Activated CD4-positive, alpha-beta T cell treated with anti-CD3 and anti-CD28 coated beads for 24 hours (primary cell): Measurements from ENCODE around the gene RAB39B.
"Not testable (repeated sequence)": the region's sequence is repeated elsewhere in the genome, so short reads cannot be mapped to it uniquely, and the experiment has no call there.

Source experiments
- DNase-seq, 2 donors: peaks; one replicate each; pipeline ENCODE4 v3.0.0-alpha.2; 2020; ENCODE audit warnings: low read depth in 2 of 2

The RAB39B gene, protein sequence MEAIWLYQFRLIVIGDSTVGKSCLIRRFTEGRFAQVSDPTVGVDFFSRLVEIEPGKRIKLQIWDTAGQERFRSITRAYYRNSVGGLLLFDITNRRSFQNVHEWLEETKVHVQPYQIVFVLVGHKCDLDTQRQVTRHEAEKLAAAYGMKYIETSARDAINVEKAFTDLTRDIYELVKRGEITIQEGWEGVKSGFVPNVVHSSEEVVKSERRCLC

DNA sequence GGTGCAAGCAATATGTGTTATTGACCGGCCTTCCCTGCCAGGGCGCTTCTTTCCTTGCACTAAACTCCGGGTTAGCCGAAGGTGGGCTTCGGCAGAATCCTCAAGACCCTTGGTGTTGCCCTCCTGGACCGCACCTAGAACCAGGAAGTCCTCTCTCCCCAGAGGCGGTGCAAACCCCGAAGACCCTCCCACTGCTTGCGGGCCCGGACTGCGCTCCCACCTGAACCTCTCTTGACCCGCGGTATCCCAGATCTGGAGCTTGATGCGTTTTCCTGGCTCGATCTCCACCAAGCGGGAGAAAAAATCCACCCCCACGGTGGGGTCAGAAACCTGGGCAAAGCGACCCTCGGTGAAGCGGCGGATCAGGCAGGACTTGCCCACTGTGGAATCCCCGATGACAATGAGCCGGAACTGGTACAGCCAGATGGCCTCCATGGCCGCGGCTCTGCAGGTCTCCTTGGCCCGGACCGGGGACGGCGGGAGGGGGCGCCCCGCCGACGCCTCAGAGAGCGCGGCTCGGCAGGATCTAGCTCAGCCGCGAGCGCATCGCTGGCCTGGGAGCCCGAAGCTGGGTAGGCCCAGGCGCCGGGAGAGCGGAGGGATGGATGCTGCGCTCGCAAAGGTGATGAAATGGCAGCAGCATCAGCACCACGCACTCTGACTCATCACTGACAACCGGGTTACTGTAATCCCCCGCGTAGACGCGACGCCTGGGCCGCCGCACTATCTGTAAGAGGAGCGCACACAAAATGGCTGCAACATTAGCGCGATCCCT is at the start of gene RAB39B:
Gene RAB39B (minus strand): TSS at position 638 of the 775 bp plus-strand sequence. CDS start 203 bp downstream, at position 435.
- peak; percentile 48 to 52 for DNase-seq

DNA sequence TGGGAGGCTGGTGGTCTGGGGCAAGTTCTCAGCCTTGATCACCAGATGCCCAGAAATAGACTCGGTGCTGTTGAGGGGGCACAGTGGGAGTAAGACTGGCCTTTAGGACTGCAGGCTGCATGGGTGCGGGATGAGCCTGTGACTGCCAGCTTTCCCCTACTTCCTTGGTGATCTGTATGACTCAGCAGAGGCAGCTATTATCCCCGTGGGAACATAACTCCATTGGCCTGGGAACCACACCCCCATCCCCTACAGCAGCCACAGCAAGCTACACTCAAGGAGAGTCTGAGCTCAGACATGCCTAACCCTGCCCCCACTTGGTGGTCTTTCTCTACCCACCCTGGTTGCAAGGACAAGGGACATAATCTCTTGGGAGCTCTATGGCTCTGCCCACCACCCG is 49.5 kb upstream of the RAB39B start:
- no peak for DNase-seq

DNA sequence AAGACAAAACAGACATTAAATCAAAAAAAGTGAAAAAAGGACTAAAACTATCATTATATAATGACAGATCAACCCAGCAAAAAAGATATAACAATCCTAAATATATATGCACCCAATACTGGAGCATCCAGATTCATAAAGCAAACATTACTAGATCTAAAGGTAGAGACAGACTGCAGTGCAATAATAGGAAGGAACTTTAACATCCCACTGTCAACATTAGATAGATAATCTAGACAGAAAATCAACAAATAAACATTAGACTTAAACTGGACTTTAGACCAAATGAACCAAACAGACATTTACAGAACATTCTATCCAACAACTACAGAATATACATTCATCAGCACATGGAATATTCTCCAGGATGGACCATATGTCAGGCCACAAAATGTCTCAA is 29.5 kb upstream of the RAB39B start:
- no peak for DNase-seq

DNA sequence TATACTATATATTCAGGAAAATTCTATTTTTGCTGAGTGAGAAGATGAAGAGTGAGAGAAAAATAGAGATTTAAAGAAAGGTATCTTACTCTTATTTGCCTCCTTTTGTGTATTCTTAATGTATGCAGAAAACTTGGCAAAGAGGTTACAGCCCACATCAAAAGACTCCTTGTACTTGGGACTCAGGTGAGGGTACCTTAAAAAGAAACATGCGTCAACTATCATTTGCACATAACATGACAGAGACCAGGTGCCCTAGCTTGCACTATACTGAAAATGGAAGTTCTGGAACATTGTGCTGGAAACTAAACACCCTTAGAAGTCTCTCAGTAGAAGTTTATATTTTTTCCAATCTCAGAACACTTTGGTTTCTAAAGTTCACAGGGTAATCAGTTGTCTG is 15.6 kb upstream of the RAB39B start:
- DNase-seq = no peak

DNA sequence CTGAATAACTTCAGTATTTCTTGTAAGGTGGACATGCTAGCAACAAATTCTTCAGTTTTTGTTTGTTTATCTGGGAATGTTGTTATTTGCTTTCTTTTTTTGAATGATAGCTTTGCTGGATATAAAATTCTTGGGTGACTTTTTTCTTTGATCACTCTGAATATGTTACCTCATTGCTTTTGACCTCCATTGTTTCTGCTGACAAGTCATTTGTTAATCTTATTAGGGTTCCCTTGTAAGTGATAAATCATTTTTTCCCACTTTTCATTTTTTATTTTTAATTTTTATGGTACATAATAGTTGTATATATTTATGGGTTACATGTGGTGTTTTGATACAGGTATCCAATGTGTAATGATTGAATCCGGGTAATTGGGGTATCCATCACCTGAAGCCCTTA is 6.7 kb upstream of the RAB39B start:
- no peak for DNase-seq

DNA sequence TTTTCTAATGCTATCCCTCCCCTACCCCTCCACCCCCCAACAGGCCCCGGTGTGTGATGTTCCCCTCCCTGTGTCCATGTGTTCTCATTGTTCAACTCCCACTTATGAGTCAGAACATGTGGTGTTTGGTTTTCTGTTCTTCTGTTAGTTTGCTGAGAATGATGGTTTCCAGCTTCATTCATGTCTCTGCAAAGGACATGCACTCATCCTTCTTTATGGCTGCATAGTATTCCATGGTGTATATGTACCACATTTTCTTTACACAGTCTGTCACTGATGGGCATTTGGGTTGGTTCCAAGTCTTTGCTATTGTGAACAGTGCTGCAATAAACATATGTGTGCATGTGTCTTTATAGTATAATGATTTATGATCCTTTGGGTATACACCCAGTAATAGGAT is 3.7 kb upstream of the RAB39B start:
- not testable (repeated sequence) for DNase-seq

DNA sequence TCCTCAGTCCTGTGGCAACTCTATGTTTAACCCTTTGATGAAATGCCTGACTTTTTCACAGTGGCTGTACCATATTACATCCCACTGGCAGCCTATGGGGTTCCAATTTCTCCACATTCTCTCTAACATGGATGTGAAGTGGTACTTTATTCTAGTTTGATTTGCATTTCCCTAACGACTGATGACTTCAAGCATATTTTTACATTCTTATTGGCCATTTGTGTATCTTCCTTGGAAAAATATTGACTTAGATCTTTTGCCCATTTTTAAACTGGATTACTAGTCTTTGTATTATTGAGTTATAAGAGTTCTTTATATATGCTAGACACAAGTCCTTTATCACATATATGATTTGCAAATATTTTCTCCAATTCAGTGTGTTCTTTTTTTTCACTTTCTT is 2.1 kb upstream of the RAB39B start:
- no peak for DNase-seq

DNA sequence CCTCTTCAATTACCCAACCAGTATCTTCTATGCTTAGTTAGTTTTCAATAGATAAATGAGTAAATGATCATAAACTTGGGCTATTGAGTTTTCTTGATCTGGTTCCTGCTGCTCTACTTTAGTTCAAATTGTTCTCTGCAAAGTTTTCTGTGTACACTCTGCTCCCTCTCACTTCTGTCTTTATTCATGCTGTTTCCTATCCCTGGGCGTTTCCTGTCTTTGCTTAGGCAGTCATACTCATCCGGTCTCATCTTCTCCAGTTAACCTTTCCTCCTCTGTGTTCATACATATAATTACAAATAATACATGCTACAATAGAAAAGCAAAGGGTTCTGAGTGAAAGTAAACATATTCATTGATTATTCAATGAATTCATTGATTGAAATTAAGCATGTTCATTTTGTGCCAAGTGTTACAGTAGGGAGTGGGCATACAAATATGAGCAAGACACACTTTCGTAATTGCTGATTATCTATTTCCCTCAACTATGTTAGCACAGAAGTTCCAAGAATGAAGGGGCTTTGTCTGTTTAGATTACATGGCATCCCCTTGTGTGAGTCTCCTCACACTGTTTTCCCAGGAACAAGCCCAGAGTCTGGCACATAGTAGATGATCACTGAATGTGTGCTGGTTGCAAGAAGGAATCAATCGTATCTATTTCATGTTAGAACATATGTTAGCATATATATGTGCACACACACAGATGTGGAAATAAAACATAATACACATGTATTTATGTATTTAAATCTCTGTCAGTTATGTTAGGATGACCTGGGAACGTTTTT is 1.1 kb downstream of the RAB39B start:
- no peak for DNase-seq

DNA sequence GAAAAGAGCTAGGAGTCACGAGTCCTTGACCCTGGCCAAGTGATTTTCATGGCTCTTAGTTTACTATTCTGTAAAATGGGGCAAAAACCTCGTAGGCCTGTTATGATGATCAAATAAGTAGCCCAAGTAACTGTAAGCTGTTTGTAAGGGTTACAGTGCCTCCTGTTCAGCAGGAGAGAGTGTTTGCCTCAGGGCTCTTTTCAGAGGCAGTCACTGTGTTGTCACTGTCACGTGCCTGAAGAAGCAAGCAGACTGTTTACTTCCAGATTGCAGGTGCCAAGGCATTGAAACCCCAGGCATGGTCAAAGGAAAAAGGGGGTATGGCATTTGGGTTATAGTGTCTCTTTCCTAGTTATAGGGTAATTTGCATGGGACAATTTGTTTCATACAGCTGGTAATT is 4.5 kb downstream of the RAB39B start:
- DNase-seq = no peak

DNA sequence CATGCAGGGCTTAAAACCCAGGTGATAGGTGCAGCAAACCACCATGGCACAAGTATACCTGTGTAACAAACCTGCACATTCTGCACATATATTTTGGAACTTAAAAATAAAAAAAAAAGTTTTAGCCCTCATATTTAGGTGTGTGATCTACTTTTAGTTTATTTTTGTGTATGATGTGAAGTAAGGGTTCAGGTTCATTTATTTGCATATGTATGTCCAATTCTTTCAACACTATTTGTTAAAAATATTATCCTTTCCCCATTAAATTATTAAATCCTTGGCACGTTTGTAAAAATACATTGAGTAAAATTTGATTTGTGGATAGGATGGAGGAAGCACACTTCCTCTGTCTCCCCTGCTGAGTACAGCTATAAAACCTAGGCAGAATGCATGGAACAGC is 12.9 kb downstream of the RAB39B start:
- no peak for DNase-seq

DNA sequence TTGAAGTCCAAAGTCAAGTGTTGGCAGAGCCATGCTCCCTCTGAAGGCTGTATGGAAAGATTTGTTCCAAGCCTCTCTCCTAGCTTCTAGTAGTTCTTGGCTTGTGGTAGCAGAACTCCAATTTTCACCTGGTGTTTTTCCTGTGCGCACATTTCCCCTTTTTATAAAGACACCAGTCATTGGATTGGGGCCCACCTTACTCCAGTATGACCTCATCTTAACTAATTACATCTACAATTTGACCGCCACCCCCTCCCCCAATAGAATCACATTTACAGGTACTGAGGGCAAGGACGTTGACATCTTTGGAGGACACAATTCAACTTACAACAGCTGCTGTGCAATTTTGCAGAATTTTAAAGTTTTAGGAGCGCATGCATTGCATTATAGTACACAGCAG is 16.8 kb downstream of the RAB39B start:
- no peak for DNase-seq

DNA sequence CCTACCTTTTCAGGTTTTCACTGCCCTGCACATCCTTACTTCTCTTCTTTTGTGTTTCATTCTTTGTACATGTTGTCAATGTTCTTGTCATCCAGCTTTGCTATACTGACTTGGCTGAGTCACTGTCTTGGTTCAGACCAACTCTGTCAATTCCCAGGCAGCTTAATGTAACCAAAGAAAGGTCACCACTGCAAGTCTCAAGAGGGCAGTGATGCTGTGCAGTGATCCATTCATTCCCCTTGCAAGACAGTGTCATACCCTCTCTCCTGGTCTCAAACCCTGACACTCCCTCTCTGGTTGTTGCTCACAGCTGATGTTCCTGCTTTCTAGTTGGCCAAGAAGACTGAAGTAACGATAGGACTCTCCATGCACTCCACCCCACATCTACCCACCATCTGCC is 17.5 kb downstream of the RAB39B start:
- DNase-seq = no peak

DNA sequence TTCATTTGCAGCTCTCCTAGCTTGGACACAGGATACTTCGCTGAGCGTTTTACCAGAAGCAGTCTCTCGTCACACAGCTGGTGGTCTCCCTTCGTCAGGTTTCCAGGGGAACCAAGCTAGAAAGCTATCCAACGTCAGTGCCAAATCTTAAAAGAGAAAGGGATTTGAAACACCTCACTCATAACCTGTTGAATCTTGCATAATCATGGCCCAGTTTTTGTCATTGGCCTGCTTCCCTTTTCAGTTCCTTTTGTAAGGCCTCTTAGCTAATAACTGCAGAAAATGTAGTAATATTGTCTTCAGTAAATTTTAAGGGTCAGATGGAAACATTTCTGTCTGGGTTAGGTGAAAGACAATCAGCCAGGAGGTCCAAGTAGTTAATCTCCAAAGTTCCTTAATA is 22.0 kb downstream of the RAB39B start:
- no peak for DNase-seq

DNA sequence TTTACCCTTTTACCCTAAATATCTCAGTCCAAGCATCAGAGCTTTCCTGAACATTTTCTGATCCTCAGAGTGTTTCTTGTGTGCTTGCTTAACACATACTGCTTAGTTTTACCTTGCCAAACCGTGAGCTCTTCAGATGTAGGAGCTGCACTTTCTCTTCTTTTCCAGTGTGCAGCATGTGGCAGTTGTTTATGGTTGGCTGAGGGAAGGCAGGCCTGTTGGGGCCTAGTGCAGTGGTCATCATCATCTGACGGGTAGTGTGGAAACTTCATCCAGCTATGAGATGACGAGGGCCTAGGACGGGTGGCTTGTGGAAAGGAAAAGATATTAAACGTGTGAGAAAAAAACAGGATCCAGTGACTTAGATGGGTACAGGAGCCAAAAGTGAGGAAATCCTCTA is 26.6 kb downstream of the RAB39B start:
- no peak for DNase-seq

DNA sequence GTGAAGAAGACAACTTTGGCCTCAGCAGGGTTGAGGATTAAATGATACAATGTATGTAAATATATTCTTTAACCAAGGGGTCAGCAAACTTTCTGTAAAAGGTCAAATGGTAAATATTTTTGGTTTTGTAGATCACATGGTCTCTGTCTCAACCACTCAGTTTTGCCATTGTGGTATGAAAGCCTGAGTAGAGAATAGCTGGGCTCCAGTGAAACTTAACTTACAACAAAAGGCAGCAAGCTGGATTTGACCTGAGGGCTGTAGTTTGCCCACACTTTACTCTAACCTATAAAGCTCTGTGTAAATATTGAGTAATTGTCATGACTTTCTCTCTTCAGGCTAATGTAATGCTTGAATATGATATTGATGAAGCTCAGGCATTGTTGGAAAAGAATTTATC is 28.4 kb downstream of the RAB39B start:
- DNase-seq = no peak

DNA sequence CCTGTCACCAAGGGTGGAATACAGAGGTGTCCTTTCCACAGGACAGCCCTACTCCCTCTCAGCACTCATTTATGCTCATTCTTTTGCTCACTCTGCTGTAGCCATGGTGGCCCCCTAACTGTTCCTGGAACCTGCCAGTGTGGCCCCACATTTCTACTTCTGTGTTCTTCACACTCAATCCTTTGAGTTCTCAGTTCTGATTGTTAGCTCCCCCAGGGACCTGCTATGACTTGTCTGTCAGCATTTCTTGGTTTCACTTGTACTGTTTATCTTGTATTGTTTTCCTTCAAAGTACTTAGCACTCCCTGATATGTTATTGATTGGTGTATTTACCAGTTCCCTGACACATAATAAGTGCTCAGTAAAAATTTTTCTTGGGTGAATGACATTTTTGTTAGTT is 33.1 kb downstream of the RAB39B start:
- no peak for DNase-seq

DNA sequence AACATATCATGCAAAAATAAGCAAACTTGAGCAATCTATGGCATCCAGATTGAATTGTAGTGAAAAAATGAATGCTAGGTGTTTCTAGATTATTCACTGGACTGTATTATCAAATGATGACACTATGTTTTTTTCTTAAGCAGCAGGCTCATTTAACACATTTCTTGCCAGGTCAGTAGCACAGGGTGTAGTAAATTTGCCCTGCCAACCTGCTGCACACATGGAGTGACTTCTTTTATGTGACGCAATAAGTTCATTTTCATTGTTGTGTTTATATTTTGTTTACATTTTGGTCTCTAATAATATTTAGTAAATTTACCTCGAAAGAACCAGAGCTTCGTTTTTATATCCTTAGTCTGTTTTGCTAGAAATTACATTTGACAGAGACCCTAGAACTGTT is 38.5 kb downstream of the RAB39B start:
- no peak for DNase-seq

DNA sequence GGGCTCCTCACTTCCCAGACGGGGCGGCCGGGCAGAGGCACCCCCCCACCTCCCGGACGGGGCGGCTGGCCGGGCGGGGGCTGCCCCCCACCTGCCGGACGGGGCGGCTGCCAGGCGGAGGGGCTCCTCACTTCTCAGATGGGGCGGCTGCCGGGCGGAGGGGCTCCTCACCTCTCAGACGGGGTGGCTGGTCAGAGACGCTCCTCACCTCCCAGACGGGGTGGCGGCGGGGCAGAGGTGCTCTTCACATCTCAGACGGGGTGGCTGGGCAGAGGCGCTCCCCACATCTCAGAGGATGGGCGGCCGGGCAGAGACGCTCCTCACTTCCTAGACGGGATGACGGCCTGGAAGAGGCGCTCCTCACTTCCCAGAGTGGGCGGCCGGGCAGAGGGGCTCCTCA is 40.5 kb downstream of the RAB39B start:
- not testable (repeated sequence) for DNase-seq

DNA sequence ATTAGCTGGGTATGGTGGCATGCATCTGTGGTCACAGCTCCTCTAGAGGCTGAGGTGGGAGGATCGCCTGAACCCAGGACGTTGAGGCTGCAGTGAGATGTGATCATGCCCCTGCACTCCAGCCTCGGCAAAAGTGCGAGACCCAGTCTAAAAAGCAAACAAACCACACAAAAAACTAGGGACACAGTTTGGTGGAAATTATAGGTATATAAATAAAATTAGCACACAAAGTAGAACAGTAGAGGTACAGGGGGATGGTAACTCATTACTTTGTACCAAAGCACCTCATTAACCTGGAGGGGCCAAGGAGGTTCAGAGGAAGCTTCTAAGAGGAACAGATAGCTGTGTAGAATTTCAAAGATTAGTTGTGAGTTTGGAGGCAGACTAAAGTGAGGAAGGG is 42.9 kb downstream of the RAB39B start:
- DNase-seq = no peak

DNA sequence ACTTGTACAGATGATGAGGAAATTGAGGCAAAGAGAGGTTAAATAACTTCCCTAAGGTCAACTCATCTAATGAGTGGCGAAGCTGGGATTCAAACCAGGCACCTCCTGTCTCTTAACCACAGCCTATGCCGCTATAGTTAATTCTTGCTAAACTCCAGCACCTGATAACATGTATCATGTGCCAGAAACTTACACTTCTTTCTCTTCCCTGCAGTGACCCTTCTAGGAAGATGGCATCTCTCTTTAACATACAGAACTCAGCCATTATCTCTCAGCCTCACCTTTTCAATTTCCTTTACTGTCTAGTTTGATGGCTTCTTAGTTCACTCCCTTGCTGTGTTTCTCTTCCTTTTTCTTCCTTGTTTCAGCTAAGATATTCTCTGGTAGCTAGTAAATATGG is 45.5 kb downstream of the RAB39B start:
- no peak for DNase-seq

DNA sequence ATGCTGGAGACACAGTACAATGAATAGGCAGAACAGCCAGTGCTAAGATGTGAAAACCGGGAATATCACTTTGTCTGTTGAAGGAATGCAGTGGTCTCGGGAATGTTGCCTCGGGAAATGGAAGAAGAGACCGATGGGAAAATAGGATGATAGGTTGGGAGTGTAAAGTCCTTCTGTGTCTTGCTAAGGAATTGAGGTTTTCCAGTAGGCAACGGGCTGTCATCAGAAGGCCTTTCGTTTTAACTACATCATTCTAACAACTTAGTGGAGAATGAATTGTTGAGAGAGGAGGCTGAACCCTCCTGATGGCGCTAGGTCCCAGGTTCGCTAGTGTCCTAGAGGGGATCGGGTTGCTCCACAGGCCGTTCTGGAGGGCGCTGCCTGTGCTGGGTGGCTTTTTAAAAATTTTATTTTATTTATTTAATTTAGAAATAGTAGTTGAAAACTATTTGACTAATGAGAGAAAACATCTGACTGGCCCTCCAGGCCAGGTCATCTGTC is 47.3 kb downstream of the RAB39B start:
- DNase-seq = no peak

DNA sequence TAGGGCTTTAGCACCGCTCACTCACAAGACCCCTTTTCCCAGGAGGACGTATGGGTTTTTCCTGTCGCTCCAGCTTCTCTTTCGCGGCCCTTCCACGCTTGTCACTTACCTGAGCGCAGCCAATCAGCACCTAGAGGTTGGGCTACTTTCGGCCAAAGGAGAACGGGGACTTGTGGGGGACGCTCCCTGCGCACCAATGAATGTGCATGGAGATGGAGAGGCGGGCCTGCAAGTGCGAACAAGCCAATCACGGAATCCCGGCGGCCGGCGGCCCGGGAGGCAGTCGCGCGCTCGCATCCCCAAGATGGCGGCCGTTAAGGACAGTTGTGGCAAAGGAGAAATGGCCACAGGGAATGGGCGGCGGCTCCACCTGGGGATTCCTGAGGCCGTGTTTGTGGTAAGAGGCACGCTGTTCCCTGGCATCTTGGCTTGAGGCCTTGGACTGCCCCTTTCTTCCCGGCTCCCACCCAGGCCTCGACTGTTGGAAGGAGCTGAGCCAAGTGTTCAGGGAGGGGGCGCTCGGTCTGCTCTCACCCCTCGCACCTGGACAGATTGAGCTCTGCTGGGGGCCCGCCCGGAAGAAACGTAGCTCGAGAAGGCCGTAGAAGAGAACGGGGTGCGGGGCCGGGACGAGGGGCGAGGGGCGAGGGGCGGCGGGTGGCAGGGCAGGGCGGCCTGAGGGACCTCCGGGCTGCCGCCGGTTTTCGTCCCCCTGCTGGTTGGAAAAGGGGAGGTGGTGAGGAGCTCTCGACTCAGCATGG is 47.9 kb downstream of the RAB39B start, which contains the start of gene VBP1:
Gene VBP1 (plus strand): TSS at position 282 of the 761 bp plus-strand sequence. CDS start 23 bp downstream, at position 305.
- peak; percentile 67 to 70 for DNase-seq
